Stomach (tissue), 9 donors: ENCODE results near the gene DIPK1A. TPM values are rescaled to one million over a fixed set of nuclear protein-coding genes. Genes with fewer than 3 reads are reported as not detected.

Experiments used
- DNase-seq, 2 donors: peaks; one replicate each; pipeline versions ENCODE4 v3.0.0 to v3.0.0-alpha.2; 2013 to 2019
- H3K27ac ChIP-seq, 5 donors: fragments of 200-600 bp in 4 of 5; sonication (generic) in 4 of 5; one replicate each; pipeline ENCODE4 v1.5.1; 2013 to 2019; ENCODE audit warnings: mild to moderate bottlenecking in 1 of 5, moderate library complexity in 1 of 5
- H3K27me3 ChIP-seq, 3 donors: fragments of 200-600 bp; sonication (generic); one replicate each; pipeline ENCODE4 v1.5.1; 2017 to 2019; ENCODE audit warnings: mixed run types in 1 of 3
- H3K36me3 ChIP-seq, 4 donors: fragments of 200-600 bp; sonication (generic); 1 replicate in 3 of 4; 2 replicates in 1 of 4; pipeline ENCODE4 v1.5.1; 2016 to 2019
- H3K4me1 ChIP-seq, 4 donors: fragments of 200-600 bp; sonication (generic); one replicate each; pipeline ENCODE4 v1.5.1; 2016 to 2019
- H3K4me3 ChIP-seq, 4 donors: fragments of 200-600 bp; sonication (generic) in 3 of 4; one replicate each; pipeline ENCODE4 v1.5.1; 2016 to 2019; ENCODE audit warnings: mild to moderate bottlenecking in 1 of 4
- H3K9me3 ChIP-seq, 4 donors: fragments of 200-600 bp; sonication (generic); one replicate each; pipeline ENCODE4 v1.5.1; 2016 to 2019
- EP300 ChIP-seq: sonication (generic); formaldehyde crosslinking; IDR thresholded peaks from one replicate; pipeline ENCODE4 v1.6.1; 2017; ENCODE audit warnings: antibody characterized with exemption
- POLR2A ChIP-seq, 4 donors: fragments of 450-650 bp; IDR thresholded peaks; one replicate each; pipeline ENCODE4 v1.6.1; 2016; ENCODE audit warnings: antibody characterized with exemption in 4 of 4, control low read depth in 2 of 4, mild to moderate bottlenecking in 1 of 4, moderate library complexity in 1 of 4
- POLR2AphosphoS5 ChIP-seq, 3 donors: sonication (generic); formaldehyde crosslinking; IDR thresholded peaks; one replicate each; pipeline ENCODE4 v1.6.1; 2016; ENCODE audit warnings: antibody characterized with exemption in 3 of 3
- WGBS, 5 donors: extraction: QIAGEN DNeasy Blood & Tissue Kit in 3 of 5; methylation state at CpG; one replicate each; pipeline versions ENCODE4 v1.1.5 to v1.1.7; 2013 to 2018; 5-methylcytosine and 5-hydroxymethylcytosine counted together
- intact Hi-C: fragments of 100-400 bp; cut with DNase I; formaldehyde crosslinking; loops from one replicate; pipeline ENCODE4 v1.15.1; 2023; ENCODE audit warnings: low total_unique reads
- polyA plus RNA-seq, 3 donors: library from polyadenylated mRNA; stranded (reverse); fragments of 200-250 nt; gene quantifications; one replicate each; pipeline ENCODE4 v1.2.3, GENCODE V29; 2013
- total RNA-seq, 5 donors: library from RNA; depleted of rRNA; stranded (reverse); fragments of >200 nt; gene quantifications; one replicate each; pipeline versions ENCODE4 v1.1.0 to v1.2.3, GENCODE V29; 2014 to 2016
- TF ChIP-seq, protein P1 (sequence below), 7 experiments: fragments of 450-650 bp in 4 of 7; fragments of 200-600 bp in 3 of 7; sonication (generic) in 3 of 7; IDR thresholded peaks; one replicate each; pipeline ENCODE4 v1.5.1; 2016 to 2019; ENCODE audit warnings: antibody characterized with exemption in 7 of 7, control low read depth in 2 of 7, mild to moderate bottlenecking in 1 of 7
- donor health status: healthy with polysubstance abuse.
- donor health status: Bipolar disorder and iron deficiency.
- donor health status: healthy.

Gene DIPK1A
- total and polyA plus RNA-seq, 8 donors: 2.0 to 15.5 (median 5.0) TPM

DNA sequence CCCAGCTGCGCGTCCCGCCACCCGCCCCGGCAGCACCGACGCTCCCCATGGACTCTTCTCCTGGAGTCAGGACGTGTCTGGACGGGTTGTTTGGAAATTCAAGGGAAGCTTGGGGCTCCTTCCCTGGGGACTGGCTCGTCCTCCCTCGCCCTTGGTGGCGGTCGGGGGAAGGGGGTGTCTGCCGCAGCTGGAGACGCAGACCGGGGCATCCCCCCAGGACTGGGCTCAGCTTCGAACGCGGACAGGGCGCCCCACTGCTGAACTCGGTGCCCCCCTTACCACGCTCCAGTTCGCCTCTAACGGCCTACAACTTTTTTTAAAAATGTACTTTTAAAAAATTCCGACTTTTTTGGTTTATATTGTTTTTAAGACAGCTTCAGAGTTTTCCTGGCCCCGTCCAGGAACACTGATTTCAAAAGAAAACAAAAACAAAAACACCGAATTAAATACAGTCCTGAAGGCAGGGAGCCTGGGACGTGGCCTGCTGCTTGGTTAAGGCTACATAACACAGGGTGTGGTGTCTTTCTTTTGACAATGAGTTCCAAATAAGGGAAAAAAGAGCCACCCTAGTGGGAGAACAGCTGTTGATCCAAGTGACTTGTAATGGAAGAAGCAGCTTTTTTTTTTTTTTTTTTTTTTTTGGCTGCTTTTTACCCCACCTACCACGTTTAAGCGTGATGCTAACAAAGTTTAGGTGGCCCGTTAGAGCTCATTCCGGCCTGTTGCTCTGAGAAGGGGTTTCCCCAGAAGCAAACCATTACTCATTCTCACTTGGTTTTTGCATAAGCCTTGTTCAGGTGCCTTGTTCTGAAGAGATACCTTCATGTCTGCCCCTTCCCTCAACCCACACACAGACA is 862 bp upstream of the DIPK1A start:
- intact Hi-C loops: loop anchor here (5.0 kb wide), 1 partner anchor 35 kb away; no protein-coding TSS in a partner anchor
- H3K9me3 ChIP-seq: no peaks in the 10 kb centered on the region
- H3K27ac ChIP-seq: peak overlapping the region; percentile 96 to 99 (median 98)
- no peaks in the 10 kb centered on the region for H3K36me3 ChIP-seq
- H3K4me1 ChIP-seq: peaks cover 6 to 44% (median 19%) of the 10 kb centered on the region in 4 donors
- H3K4me3 ChIP-seq: peak overlapping the region; percentile 78 to 93 (median 88)
- no peaks in the 10 kb centered on the region for H3K27me3 ChIP-seq
- TF ChIP-seq EP300: no peak
- TF ChIP-seq, protein P1, sequence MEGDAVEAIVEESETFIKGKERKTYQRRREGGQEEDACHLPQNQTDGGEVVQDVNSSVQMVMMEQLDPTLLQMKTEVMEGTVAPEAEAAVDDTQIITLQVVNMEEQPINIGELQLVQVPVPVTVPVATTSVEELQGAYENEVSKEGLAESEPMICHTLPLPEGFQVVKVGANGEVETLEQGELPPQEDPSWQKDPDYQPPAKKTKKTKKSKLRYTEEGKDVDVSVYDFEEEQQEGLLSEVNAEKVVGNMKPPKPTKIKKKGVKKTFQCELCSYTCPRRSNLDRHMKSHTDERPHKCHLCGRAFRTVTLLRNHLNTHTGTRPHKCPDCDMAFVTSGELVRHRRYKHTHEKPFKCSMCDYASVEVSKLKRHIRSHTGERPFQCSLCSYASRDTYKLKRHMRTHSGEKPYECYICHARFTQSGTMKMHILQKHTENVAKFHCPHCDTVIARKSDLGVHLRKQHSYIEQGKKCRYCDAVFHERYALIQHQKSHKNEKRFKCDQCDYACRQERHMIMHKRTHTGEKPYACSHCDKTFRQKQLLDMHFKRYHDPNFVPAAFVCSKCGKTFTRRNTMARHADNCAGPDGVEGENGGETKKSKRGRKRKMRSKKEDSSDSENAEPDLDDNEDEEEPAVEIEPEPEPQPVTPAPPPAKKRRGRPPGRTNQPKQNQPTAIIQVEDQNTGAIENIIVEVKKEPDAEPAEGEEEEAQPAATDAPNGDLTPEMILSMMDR (IDR thresholded peaks at IDR 0.05): no peak
- no peak for TF ChIP-seq POLR2A (IDR thresholded peaks at IDR 0.05)
- TF ChIP-seq POLR2AphosphoS5 (IDR thresholded peaks at IDR 0.05): no peak
- peak; percentile 33 to 81 for DNase-seq
- WGBS, 5 donors: 3 to 5% (median 4%) methylated on average over 23 to 32 of the region's 32 CpGs

DNA sequence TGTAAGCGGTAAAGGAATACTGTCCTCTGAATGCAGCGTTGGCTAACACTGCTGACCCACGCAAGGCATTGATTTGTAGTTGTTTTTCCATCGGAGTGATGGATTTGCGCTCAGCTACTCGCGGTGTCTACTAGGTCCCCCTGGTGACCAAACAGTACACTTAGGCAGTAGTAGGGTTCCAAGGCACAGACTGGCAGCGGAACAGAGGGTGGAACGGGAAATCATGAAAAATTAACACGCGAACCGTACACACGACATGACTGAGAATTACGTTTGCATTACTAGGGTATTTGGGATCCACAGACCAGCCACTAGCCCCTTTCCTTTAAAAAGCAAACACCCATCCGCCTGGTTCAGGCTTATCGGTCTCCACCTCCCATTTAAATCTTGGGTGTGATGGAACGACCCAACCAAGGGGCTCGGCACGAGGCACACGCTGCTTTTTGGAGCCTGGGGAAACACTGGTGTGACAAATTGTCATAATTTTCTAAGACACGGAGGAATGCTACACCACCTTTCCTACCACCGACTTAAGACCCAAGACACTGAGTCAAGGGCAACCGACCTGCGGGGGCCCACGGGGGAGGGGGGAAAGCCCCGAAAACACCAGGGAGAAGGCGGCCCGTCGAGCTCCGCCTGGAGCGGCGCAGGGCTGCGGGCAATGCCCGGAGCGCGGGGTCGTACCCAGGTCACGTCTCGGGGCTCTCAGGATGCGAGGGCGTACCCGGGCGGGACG is 699 bp downstream of the DIPK1A start:
- intact Hi-C loops: loop anchor here (5.0 kb wide), 1 partner anchor 37 kb away; no protein-coding TSS in a partner anchor
- WGBS, 5 donors: 0 to 1% (median 0%) methylated on average over 26 to 44 of the region's 44 CpGs

DNA sequence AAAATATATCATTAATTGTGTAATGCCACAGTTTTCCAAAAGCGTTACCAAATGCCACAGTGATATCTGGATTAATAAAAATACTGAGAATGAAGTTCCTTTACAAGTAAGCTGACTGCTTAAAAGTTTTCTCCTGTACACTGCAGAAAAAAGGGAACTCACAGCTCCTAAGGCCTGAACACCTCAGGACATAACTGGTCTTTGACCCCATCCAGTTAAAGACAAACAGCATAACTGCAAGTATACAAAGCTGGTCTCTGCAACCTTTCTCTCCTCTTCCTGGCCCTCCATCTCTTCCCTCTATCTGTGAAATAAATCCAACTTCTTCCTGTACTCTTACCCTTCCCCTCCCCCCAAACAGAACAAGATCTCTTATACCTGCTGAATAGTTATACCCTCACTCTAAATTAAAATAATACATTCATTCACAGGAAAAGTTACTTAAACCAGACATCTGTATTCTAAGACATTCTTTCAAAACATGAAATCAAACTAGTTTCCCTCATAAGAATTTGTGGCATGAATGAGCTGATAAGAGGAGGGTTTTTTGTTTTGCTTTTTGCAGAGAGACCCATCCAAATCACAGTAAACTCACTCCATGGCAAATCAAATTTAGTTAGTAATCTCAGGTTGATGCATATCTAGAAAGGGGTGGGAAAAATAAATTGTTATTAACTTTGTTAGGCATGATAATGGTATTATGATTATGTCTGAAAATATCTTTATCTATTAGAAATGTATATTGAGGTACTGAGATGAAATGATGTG is 2.9 kb downstream of the DIPK1A start:
- Histone ChIP-seq H3K27ac (peak overlapping the region in 1 of 5 donors; percentile 8), H3K4me1 (peaks cover 6 to 58% (median 30%) of the 10 kb centered on the region in 4 donors), H3K4me3 (no peak overlapping the region), H3K27me3 (no peaks in the 10 kb centered on the region), H3K36me3 (no peaks in the 10 kb centered on the region), H3K9me3 (no peaks in the 10 kb centered on the region)
- WGBS, 5 donors: 79 to 97% (median 89%) methylated on average over 1 of the region's 1 CpG
- DNase-seq: no peak
- TF ChIP-seq POLR2A (IDR thresholded peaks at IDR 0.05): no peak
- TF ChIP-seq, protein P1 (IDR thresholded peaks at IDR 0.05): no peak
- TF ChIP-seq EP300: no peak
- TF ChIP-seq POLR2AphosphoS5 (IDR thresholded peaks at IDR 0.05): no peak
- intact Hi-C loops: no loop called here

More for the DNA sequence above, 699 bp downstream of the DIPK1A start:
- Histone ChIP-seq H3K27ac (peak overlapping the region; percentile 96 to 99 (median 98)), H3K36me3 (no peaks in the 10 kb centered on the region), H3K4me3 (peak overlapping the region; percentile 78 to 93 (median 88)), H3K27me3 (no peaks in the 10 kb centered on the region), H3K9me3 (no peaks in the 10 kb centered on the region), H3K4me1 (peaks cover 6 to 58% (median 30%) of the 10 kb centered on the region in 4 donors)
- TF ChIP-seq, protein P1 (IDR thresholded peaks at IDR 0.05): peak in 5 of 7 experiments; percentile 41 to 85 (median 51)
- TF ChIP-seq POLR2A (IDR thresholded peaks at IDR 0.05) (no peak), POLR2AphosphoS5 (IDR thresholded peaks at IDR 0.05) (peak; percentile 40 to 89 (median 61)), EP300 (no peak)
- peak; percentile 68 to 93 for DNase-seq
